Right renal cortex interstitium (tissue), 3 donors: Measurements from ENCODE around the gene BACE2. TPM values are rescaled to one million over a fixed set of nuclear protein-coding genes. Genes with fewer than 3 reads are reported as not detected.
"Not testable (repeated sequence)": the region's sequence is repeated elsewhere in the genome, so short reads cannot be mapped to it uniquely, and the experiment has no call there.

Experiments
- DNase-seq, 3 donors: peaks; one replicate each; pipeline ENCODE4 v3.0.0-alpha.2; 2013; ENCODE audit warnings: low read depth in 3 of 3, low spot score in 2 of 3
- polyA plus RNA-seq, 3 donors: library from polyadenylated mRNA; unstranded; fragments of 120-200 nt; gene quantifications; one replicate each; pipeline ENCODE4 v1.2.1, GENCODE V29; 2013; ENCODE audit not compliant: insufficient read length in 3 of 3

BACE2 gene
- polyA plus RNA-seq, 3 donors = 24.2 to 34.8 (median 29.7) TPM

DNA sequence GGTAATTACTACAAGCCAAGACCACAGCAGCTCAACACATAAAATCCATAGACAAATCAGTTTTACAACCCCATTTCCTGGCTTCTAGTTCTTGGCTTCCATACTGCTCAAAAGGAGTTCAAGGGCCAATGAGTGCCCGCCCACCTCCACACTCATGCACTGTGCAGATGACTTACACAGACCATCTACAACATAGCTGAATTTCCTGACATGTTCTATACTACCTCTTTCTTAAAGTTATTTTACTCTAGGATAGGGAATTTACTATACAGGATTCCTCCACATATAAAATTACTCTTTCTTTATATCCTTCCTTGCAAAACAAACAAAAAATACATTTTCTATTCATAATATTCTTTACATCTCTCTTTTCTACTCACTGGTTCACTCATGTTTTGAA lies 14.6 kb downstream of the BACE2 start:
- DNase-seq = no peak

DNA sequence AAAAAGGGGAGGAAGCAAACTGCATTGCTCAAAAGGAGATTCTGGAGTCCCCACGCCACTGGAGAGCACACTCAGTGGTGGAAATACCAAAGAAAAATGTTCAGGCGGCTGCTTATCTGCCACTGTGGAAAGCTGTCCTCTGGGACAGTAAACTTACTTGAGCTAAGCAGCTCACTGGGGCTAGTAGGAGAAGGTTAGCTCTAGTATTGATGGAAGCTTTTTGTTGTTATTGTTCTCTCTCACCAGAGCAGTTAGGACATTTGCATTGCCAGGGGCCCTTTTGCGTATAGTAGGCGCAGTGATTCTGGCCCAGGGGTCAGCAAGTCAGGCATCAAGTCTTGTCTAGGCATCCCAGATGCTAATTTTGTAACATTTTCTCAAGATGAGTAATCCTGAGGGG lies 15.6 kb downstream of the BACE2 start:
- no peak for DNase-seq

DNA sequence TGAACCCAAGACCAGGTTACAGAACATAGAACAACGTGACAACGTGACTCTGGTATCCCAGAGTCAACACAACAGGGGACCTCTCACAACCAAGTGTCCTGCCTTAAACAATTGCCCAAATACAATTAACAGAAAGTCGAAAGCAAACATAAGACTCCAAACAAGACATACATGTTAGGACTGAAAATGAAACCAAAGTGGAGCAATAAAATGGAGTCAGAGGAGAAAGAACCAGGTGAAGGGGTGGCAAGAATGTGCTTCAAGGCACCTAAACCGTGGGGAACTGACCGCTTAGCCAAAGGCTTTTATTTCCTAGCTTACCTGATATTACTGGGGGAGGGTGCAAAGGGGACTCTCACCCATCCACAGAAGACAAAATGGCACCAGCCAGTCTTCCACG lies 17.8 kb downstream of the BACE2 start:
- no peak for DNase-seq

DNA sequence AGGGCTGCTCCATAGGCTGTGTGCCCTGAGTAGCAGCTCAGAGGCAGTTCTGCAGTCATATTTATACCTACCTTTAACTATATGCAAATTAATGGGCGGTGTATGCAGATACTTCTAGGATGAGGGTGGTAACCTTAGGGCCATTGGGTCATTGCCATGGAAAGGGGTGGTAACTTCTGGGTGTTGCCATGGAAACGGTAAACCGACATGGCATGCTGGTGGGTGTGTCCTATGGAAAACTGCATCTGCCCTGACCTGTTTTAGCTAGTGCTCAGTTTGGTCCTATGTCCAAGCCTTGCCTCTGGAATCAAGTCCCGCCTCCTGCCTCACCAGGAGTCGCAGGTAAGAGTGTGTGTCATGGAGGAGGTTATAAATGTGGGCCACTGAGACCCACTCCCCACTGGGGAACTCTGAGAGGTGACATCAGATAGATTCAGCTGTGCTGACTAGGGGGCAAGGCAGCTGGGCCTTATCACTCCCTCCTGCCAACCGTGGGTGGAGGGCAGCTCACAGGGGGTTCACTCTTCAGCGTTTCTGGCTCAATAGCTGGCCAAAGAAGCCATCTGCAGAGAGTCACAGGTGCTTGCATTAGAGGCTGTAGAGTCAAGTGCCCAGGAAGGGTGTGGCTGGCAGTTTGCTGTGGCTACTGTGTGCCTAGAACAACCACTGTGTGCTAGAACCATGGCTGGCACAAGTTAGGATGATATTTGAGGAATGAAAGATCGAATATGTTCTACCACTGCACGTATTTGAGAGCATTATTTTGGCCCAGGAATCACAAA lies 19.0 kb downstream of the BACE2 start:
- DNase-seq = no peak

DNA sequence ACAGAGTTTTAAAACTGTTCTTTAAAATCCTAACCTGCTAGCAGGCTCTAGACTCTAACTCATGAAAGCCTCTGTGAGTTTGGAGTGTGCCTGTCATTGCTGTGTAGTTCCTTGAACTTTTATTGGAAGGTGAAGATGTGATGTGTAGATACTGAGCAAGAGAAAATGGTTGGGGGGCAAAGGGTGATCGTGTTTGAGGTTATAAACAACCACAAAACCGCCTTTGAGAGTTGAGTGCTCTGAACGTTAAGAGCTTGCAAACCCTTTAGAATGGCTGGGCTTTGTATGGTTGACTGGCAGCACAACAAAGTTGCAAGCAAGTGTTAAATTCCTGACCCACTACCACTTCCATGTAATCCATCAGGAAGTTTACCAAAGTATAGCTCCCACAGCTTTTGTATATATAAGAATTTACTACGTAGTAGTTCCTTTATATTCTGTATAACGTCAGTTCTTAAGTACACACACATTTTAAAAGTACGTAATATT lies 19.6 kb downstream of the BACE2 start:
- DNase-seq = no peak

DNA sequence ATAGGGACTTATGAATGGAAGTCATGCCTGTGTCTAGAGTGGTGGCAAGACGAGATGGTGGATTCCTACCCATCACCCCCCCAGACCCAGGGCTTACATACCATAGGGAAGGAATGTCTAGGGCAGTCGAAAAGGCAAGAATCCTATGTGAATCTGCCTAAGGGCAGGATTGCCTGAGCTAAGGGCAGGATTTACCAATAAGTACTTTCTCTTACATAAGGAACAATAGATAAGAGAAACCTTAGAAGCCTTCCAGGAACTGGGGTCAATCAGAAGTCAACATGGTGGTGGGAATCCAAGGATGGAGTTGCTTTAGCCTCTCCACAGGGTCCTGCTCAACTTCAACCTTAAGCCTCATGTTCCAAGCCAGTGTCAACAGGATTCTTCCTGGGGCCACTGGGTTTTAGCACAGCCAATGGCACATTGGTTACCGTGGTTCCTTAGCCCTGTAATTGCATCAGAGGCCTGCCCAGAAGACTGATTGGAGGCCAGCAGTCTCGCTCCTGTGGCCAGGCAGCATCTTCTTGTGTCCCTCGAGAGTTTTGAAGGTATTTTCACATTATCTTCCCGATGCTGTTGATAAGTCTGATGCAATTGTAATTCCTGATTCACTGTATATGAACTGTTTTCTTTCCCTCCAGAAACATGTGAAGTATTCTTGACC lies 20.7 kb downstream of the BACE2 start:
- DNase-seq = no peak

DNA sequence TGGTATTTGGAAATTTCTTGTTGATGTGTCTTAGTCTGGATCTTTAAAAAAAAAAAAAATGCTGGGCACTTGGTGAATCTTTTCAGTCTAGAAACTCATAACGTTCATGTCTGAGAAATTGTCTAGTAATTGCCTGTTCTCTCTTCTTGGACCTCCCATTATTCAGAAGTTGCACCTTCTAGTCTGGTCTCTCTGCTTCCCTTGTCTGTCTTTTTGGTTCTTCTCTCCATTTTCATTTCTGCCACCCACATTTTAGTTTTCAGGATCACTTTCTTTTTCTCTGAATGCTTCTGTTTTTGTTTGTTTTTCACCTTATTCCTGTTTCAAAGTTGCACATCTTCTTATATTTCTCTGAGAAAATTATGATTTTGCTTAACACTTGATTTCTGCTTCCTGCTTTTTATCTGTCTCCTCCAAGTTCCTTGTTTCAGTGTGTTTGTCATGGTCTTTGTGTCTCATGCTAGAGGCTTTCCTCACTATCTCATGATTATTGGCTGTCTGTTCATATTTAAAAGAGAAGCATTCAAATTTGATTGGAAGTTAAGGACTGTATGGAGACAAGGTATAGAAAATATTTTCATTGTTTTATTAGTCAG lies 21.3 kb downstream of the BACE2 start:
- no peak for DNase-seq

DNA sequence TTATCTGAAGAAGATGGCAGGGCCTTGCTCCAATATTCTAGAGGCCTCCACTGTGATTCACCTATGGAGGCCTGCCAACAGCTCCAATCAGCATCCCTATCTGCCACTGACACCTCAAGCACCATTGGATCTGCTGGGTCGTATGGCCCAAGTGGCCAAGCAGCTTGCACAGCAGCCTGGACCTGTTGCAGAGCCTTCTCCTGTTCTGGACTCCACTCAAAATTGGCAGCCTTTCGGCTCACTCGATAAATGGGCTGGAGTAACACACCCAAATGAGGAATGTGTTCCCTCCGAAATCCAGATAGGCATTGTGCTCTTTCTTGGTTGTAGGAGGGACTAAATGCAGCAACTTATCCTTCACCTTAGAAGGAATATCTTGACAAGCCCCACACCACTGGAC lies 24.6 kb downstream of the BACE2 start:
- not testable (repeated sequence) for DNase-seq

DNA sequence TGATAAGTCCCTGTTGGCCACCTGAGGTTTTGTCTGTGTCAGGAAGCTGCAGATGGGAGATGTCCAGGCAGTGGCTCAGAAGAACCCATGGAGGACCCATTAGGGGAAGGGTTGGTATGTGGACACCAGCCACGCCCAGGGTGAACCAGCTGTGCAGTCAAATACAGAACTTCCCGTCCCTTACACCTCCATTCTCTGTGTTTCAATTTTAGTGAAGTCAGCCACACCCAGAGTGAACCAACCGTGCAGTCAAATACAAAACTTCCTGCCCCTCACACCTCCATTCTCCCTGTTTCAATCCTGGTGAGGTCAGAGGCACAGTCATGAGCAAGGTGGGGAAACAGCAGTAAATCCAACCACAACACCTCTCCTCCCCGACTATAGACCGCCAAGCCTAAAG lies 27.4 kb downstream of the BACE2 start:
- DNase-seq = no peak

DNA sequence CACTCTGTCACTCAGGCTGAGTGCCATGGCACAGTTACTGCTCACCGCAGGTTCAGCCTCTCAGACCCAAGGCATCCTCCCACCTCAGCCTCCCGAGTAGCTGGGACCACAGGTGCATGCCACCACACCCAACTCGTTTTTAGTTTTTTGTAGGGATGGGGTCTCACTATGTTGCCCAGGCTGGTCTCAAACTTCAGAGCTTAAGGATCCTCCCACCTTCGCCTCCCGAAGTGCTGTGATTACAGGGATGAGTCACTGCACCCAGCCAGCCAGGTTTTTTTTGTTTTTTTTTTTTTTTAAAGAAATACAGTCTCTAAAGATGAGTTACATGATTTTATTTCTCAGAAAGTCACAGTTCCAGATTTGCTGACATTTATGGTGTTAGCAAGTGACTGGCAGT lies 29.0 kb downstream of the BACE2 start:
- DNase-seq = no peak

DNA sequence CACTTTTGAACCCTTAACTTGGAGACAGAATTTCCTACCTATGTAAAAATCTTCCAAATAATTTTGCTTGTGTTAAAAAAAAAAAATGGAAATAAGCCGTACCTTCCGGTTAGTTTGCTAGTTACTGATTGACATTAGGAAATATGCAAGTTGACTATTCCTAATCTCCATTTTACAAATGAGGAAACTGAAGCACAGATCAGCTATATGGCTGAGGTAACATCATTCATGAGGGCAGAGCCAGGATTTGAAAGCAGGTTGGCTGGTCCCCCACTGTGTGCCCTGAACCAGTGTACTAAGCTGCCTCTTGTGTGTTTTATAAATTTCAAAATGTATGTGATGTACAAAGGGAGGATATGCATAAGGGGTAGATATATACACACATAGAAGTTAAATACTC lies 29.6 kb downstream of the BACE2 start:
- DNase-seq = no peak

DNA sequence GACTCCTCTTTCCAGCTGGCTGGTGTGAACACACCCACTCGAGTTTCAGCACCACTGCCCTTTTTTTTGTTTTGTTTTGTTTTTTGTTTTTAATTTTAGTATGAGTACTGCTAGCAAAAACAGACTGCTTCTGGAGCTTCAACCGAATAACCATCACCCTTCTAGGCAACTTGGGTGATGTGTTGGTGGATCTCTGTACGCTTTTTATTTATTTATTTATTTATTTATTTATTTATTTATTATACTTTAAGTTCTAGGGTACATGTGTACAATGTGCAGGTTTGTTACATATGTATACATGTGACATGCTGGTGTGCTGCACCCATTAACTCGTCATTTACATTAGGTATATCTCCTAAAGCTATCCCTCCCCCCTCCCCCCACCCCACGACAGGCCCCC lies 30.7 kb downstream of the BACE2 start:
- DNase-seq = not testable (repeated sequence)

DNA sequence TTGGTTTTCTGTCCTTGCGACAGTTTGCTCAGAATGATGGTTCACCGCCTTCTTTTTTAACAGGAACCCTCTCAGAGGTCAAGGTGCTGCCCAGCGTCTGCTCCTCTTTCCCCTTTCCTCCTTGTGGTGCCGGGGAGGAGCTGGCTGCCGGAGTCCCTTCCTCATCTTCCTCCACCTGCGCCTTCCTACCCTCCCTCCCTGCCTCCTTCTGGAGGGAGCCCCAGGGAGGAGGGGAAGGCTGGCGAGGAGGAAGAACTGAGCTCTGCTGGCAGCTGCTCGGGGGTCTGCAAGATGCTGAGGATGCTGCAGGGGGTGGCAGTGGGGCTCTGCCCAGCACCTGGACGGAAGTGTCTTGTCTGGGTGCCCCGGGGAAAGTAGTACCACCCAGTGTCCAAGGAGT lies 31.2 kb downstream of the BACE2 start:
- no peak for DNase-seq

DNA sequence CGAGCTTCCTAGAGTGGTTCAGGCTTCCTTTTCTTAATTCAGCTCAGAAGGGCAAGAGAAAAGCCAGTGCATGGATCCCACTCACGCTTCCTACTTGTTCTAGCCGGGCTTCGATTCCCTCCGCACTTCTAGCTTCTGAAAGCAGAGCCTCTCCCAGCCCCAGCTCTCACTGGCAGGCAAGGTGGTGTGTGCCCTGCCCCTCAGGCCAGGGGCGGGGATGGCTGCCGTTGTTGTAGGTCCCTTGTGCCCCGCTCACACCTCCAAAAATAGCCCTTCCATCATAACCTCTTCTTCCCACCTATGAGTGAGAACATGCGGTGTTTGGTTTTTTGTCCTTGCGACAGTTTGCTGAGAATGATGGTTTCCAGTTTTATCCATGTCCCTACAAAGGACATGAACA lies 31.6 kb downstream of the BACE2 start:
- DNase-seq = no peak

DNA sequence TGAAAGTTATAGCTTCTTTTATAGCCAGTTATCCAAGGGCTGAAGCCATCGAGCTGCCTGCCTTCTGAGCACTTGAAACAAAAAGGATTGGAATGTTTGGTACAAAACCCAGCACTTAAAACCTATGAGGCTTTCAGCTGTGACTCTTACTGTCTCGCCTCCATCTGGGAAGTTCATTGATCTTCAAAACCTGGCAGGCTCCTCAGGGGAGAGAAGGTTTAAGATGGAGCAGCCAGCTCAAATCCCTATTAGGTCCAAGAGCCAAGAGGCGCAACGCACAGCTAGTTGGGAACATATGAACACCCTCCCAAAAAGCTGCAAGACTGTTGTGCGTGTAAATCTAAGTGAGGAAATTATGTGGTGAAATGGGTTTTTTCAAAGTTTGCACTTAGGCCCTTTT lies 33.4 kb downstream of the BACE2 start:
- no peak for DNase-seq

DNA sequence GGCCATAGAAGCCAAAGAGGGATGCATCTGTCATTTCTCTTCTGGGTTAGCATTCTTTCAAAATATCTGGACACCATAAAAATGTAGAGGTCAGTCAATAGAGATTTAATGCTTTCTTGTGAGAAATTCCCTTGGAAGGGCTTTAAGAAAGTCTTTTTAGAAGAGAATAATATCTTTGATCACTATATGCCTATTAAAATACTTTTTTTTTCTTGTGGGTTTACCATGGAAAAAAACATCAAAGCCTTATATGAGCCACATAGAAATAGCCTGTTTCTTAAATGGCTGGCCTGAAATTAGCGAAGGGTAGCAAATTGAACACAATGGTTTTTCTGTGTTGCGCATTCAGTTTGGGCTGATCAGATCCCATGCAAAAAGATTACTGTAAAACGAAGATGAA lies 36.8 kb downstream of the BACE2 start:
- DNase-seq = no peak

DNA sequence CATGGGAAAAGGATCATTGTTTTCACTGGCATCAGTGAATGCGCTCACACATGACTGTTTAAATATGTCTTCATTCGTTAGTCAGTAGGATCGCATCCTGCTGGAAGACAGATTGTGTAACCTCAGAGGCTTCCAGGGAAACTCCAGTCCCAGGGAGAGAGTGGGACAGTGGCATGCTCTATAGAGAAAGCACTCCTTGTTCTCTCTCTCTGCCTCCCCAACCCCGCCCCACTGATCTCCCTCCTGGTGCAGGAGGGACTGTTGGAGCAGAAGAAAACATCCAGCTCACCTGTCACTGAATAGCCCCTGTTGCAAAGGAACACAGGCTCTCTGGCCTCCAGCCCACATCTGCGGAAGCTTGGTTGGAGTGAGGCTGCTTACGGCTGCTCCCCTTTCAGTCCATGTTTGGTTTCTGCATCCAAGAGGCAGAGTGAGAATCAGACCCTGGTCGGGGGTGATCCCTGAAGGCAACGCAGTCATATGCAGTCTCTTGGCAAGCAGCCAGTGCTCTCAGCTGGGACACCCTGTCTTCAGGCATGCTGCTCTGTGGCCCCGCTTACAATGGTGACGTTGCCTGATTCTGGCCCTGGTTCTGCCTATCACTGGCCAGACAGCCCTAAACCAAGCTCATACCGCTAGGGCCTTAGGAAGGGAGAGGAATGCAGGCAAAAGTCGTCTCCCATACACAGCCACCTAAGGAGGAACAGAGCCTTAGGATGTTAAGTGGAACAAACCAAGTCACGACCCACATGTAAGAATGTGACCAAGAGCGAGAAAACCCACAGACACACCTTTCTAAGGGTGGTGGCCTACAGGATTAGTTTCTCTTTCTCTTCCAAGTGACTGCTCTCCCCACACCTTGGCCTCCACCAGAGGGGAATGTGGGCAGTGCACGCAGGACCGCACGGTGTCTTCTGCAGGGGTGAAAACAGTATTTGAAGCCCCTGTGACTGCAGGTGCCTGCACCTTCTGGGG lies 39.7 kb downstream of the BACE2 start:
- no peak for DNase-seq

DNA sequence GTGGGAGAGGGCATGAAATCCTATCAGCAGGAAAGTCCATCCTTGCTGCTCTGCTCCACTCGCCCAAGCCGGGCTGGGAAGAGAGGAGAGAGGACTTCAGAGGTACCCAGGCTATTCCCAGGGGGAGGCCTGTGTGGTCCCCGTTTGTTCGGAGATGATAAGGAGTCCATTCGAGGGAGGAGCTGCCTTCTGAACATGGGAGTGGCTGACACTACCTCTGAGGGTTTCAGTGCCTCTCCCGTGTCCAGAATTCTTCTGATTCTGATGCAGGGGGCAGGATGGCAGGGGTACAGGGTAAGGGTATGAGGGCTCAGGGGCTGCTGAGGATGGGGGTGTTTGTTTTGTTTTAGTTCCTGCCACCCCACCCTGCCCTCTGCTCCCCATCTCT lies 40.4 kb downstream of the BACE2 start:
- DNase-seq = no peak

DNA sequence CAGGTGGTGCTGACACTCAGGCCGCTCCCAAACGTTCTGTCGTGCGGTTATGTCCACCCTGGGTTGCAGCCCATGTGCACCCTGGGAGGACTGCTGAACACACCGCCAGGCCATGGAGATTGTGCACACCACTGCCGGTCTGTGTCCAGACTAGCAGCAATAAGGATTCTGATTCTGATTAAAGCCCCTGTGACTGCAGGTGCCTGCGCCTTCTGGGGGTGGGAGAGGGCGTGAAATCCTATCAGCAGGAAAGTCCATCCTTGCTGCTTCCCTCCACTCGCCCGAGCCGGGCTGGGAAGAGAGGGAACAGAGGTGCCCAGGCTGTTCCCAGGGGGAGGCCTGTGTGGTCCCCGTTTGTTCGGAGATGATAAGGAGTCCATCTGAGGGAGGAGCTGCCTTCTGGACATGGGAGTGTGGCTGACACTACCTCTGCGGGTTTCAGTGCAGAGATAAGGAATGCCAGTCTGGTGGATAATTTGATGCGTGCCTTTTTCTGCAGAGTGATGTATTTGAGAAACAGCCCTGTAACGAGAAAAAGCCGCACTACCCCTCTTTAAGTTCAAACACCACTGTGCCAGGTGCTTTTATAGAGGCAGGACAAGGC lies 41.2 kb downstream of the BACE2 start:
- no peak for DNase-seq

DNA sequence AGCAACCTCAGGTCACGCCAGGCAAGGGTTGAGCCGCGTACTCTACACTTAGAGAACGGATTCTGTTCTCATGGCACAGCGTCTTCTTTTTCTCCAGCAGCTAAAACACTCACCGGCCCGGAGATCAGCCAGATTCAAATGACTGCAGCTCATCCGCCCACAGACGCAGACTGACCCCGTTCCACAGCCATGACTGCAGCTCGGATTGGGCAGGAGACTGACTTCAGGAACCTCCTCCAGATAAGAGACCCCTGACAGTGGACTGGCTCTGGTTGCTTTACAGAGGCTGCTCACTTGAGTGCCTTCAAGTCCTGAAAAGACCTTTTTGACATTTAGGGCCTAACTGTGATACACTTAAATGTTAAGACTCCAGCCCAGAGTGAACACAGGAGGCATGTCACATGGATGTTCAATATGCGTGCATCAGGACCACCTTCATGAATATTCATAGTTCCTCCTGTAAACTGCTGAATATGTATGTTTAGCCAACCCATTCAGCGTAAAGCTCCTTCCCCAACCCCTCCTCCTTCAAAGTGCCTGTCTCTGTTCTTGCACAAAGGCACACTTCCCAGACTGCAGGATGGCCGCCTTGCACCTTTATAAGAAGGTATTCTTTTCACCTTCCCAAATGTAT lies 42.6 kb downstream of the BACE2 start:
- DNase-seq = peak in 2 of 3 donors; percentile 27 to 40
